Activated CD8-positive, alpha-beta memory T cell treated with anti-CD3 and anti-CD28 coated beads, Interleukin-2, amount 50 U/mL, for 48 hours (primary cell): ENCODE measurements around the gene PAQR9.
"Not testable (repeated sequence)": the region's sequence is repeated elsewhere in the genome, so short reads cannot be mapped to it uniquely, and the experiment has no call there.

Experiments used
- DNase-seq: peaks from one replicate; pipeline ENCODE4 v3.0.0-alpha.2; 2020

PAQR9 gene

GRCh38 chr3:142963516-142964448 is at the start of gene PAQR9:
Gene PAQR9, minus strand, starts transcription at chr3:142963674. Its CDS starts 338 bp downstream, at chr3:142963336.
- DNase-seq, result peak; percentile 59

- DNase-seq, result no peak
Measured at GRCh38 chr3:143011705-143012104, 48.2 kb upstream of the PAQR9 start.

GRCh38 chr3:143010024-143010423 is 46.5 kb upstream of the PAQR9 start:
- DNase-seq, result no peak

- DNase-seq, result no peak
Measured at GRCh38 chr3:143004823-143005222, 41.3 kb upstream of the PAQR9 start.

GRCh38 chr3:143002727-143003126 is 39.3 kb upstream of the PAQR9 start:
- no peak for DNase-seq

GRCh38 chr3:143002083-143002712 is 38.7 kb upstream of the PAQR9 start:
- DNase-seq, result no peak

- peak; percentile 91 for DNase-seq
Measured at GRCh38 chr3:143001369-143002082, 38.1 kb upstream of the PAQR9 start, which contains the start of gene U2SURP. Gene U2SURP, plus strand, starts transcription at chr3:143001570. Its CDS starts 59 bp downstream, at chr3:143001629.

GRCh38 chr3:143001034-143001368 is 37.5 kb upstream of the PAQR9 start:
- peak; percentile 77 for DNase-seq

- DNase-seq, result no peak
Measured at GRCh38 chr3:143000528-143000927, 37.1 kb upstream of the PAQR9 start.

- no peak for DNase-seq
Measured at GRCh38 chr3:142999881-143000280, 36.4 kb upstream of the PAQR9 start.

GRCh38 chr3:142998439-142998838 is 35.0 kb upstream of the PAQR9 start:
- no peak for DNase-seq

- no peak for DNase-seq
Measured at GRCh38 chr3:142997330-142997729, 33.9 kb upstream of the PAQR9 start.

- DNase-seq, result peak; percentile 69
Measured at GRCh38 chr3:142993958-142994442, 30.5 kb upstream of the PAQR9 start.

- no peak for DNase-seq
Measured at GRCh38 chr3:142992323-142992722, 28.8 kb upstream of the PAQR9 start.

- no peak for DNase-seq
Measured at GRCh38 chr3:142990721-142991120, 27.2 kb upstream of the PAQR9 start.

- not testable (repeated sequence) for DNase-seq
Measured at GRCh38 chr3:142988826-142989225, 25.4 kb upstream of the PAQR9 start.

GRCh38 chr3:142988221-142988620 is 24.7 kb upstream of the PAQR9 start:
- not testable (repeated sequence) for DNase-seq

- no peak for DNase-seq
Measured at GRCh38 chr3:142987707-142988106, 24.2 kb upstream of the PAQR9 start.

- no peak for DNase-seq
Measured at GRCh38 chr3:142987080-142987700, 23.7 kb upstream of the PAQR9 start.

- no peak for DNase-seq
Measured at GRCh38 chr3:142984255-142984654, 20.8 kb upstream of the PAQR9 start.

GRCh38 chr3:142983318-142983717 is 19.8 kb upstream of the PAQR9 start:
- no peak for DNase-seq

GRCh38 chr3:142982038-142982773 is 18.7 kb upstream of the PAQR9 start:
- no peak for DNase-seq
